GM19463 (cell line): ENCODE results near the gene CCNT1.
"Not testable (repeated sequence)": the region's sequence is repeated elsewhere in the genome, so short reads cannot be mapped to it uniquely, and the experiment has no call there.

Experiments
- ATAC-seq: cut with Tn5 transposase; IDR thresholded peaks from one replicate; pipeline ENCODE4 v1.9.1; 2021; ENCODE audit warnings: mild to moderate bottlenecking, moderate library complexity; ENCODE audit not compliant: unreplicated experiment

CCNT1 gene

DNA sequence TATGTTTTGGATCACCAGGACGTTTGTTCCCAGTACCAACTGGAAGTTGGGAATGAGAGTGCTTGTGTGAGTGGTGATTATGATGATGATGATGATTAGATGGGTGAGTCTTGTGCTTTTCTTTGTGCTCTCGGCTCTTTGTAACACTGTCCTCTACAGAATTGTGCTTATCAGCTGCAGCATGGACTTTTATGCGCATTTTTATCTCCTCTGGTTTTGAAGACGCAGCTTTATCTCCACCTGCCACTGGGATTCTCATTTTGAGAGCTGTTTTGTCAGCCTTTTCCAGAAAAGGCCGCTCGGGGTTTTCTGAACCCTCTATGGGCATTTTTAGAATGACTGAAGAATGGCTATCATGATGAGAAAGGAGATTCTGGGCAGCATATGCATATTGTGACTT lies 22.9 kb downstream of the CCNT1 start:
- ATAC-seq, result no peak

DNA sequence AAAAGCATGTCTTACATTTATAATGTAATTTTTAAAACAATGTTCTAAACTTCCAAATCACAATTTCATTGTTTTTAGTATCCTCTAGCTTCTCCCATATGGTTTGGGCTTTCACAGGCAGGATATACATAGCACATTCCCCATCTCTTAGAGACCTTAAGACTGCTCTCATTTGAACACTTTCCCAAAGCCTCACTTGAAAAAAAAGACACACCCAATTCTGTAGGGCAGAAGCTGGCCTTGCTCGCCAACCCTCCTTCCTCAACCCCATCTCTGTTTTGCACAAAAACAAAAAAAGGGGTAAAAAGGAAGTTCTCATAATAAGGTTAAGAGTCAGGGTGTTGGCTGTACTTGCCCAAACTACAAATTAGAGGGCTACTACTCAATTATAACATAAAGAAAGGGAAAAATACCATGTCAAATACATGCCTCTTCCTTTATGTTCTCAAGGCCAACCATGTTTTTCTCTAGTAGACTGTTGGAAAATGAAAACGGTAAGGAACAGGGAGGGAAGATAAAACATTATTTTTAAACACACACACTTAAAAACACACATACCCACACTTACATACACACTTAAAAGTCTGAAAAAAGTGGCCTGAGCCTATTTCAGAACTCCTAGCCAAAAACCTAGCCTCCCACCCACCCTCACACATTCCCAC lies 24.6 kb downstream of the CCNT1 start:
- no peak for ATAC-seq

GRCh38 chr12:48690990-48691389 lies 25.5 kb downstream of the CCNT1 start:
- no peak for ATAC-seq

DNA sequence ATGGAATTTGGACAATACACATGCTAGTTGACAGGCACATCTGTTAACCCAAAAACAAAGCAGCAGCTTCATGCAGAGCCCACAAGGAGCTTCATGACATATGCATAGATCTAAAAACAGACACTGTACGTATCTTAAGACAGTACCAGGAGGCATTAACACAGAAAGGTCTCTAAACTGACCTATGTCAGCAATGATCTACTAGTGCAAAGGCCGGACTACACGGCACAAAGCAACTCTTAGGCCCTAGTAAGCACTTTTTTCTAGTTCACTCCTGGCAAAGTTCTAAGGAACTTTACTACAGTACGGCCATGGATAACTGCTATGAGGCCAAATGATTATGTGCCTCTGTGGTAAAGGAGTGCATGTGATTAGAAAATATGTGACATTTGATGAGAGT lies 26.1 kb downstream of the CCNT1 start:
- ATAC-seq, result no peak

- no peak for ATAC-seq
Measured at GRCh38 chr12:48688836-48689235, 27.7 kb downstream of the CCNT1 start.

- no peak for ATAC-seq
Measured at GRCh38 chr12:48687592-48687991, 28.9 kb downstream of the CCNT1 start.

GRCh38 chr12:48686615-48687334 lies 29.7 kb downstream of the CCNT1 start:
- no peak for ATAC-seq

GRCh38 chr12:48686037-48686595 lies 30.4 kb downstream of the CCNT1 start:
- ATAC-seq, result no peak

GRCh38 chr12:48683534-48683933 lies 33.0 kb downstream of the CCNT1 start:
- ATAC-seq, result no peak

- no peak for ATAC-seq
Measured at GRCh38 chr12:48682927-48683326, 33.6 kb downstream of the CCNT1 start.

GRCh38 chr12:48682533-48682905 lies 34.0 kb downstream of the CCNT1 start:
- ATAC-seq, result not testable (repeated sequence)

- peak; percentile 98 for ATAC-seq
Measured at GRCh38 chr12:48681710-48682532, 34.6 kb downstream of the CCNT1 start, which contains the start of gene KANSL2. Gene KANSL2 (minus strand): TSS chr12:48682238. CDS start chr12:48681632, 606 bp downstream.

DNA sequence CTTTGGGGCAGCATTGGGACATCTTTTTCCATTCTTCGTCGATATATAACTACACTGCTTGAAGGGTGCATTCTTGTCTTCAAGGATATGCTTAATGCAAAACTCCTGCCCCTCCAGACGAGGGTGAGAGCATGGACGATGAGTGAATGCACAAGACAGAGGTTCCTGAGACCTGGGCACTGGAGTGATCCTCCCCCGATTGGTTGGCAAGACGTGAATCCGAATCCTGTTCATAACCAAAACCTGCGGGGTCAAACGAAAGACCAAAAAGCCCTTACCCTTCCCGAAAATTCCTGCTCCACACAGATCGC lies 35.2 kb downstream of the CCNT1 start:
- no peak for ATAC-seq

DNA sequence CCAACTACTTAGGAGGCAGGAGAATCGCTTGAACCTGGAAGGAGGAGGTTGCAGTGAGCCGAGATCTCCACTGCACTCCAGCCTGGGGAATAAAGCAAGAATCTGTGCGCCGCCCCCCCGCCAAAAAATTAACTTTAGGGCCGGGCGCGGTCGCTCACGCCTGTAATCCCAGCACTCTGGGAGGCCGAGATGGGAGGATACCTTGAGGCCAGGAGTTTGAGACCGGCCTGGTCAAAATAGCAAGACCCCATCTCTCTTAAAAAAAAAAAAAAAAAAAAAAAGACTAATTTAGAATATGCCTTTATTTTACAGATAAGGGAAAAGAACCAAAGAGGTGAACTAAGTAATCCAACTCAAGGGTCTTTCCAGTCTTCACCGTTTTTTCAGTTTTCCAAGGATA lies 35.6 kb downstream of the CCNT1 start:
- no peak for ATAC-seq

GRCh38 chr12:48678551-48679185 lies 37.8 kb downstream of the CCNT1 start:
- no peak for ATAC-seq

GRCh38 chr12:48671231-48671856 lies 45.2 kb downstream of the CCNT1 start:
- ATAC-seq, result no peak

GRCh38 chr12:48668996-48669395 lies 47.5 kb downstream of the CCNT1 start:
- no peak for ATAC-seq

- ATAC-seq, result no peak
Measured at GRCh38 chr12:48659863-48660262, 56.6 kb downstream of the CCNT1 start.

GRCh38 chr12:48651681-48652080 lies 64.8 kb downstream of the CCNT1 start:
- no peak for ATAC-seq

- not testable (repeated sequence) for ATAC-seq
Measured at GRCh38 chr12:48645354-48645753, 71.2 kb downstream of the CCNT1 start.

DNA sequence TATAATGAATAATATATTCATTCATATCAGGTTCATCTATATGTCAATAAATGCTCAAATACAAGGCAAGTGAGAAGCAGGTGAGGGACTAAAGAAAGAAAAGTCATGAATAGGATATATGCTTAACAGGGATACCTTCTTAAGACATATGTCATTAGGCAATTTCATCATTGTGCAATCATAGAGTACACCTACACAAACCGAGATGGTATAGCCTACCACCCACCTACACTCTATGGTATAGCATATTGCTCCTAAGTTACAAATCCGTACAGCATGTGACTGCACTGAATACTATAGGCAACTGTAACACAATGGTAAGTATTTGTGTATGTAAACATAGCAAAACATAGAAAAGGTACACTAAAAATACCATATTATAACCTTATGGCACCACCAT lies 73.5 kb downstream of the CCNT1 start:
- no peak for ATAC-seq
